ENCODE results near the gene RGS5.
"Not testable (repeated sequence)": the region's sequence is repeated elsewhere in the genome, so short reads cannot be mapped to it uniquely, and the experiment has no call there.

RGS5 gene

DNA sequence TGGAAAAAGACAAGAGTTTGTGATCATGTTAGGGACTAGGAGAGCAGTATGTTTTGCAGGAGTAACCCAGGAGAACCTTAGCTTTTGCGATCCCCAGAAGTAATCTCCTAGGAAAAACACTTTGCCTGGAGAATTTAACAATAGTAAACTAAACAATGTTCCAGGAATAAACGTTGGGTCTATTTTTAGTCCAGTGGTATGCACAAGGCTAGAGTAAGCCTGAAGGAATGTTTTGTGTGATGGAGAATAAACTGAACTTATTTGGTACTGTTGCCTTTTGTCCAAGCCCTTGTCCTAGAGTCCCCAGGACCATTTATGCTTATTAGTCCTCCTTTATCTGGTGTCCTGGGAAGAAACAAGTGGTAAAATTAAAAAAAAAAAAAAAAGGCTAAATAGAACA, 28.7 kb upstream of the RGS5 start:
- in situ Hi-C loops (cut with MboI; ENCODE audit: low pct_unique_long_range_greater_than_20kb, low sequenced_read_pairs, unreplicated experiment), result no loop called here
- no peak for DNase-seq (ENCODE audit: low spot score)
- TF ChIP-seq, protein P1, sequence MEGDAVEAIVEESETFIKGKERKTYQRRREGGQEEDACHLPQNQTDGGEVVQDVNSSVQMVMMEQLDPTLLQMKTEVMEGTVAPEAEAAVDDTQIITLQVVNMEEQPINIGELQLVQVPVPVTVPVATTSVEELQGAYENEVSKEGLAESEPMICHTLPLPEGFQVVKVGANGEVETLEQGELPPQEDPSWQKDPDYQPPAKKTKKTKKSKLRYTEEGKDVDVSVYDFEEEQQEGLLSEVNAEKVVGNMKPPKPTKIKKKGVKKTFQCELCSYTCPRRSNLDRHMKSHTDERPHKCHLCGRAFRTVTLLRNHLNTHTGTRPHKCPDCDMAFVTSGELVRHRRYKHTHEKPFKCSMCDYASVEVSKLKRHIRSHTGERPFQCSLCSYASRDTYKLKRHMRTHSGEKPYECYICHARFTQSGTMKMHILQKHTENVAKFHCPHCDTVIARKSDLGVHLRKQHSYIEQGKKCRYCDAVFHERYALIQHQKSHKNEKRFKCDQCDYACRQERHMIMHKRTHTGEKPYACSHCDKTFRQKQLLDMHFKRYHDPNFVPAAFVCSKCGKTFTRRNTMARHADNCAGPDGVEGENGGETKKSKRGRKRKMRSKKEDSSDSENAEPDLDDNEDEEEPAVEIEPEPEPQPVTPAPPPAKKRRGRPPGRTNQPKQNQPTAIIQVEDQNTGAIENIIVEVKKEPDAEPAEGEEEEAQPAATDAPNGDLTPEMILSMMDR (IDR thresholded peaks at IDR 0.05; ENCODE audit: extremely low read depth, insufficient read depth, missing control alignments), result no peak

GRCh38 chr1:163230827-163231226, 28.1 kb upstream of the RGS5 start:
- no peak for DNase-seq (ENCODE audit: low spot score)
- TF ChIP-seq, protein P1 (IDR thresholded peaks at IDR 0.05; ENCODE audit: extremely low read depth, insufficient read depth, missing control alignments), result no peak
- in situ Hi-C loops (cut with MboI; ENCODE audit: low pct_unique_long_range_greater_than_20kb, low sequenced_read_pairs, unreplicated experiment), result no loop called here

- in situ Hi-C loops (cut with MboI; ENCODE audit: low pct_unique_long_range_greater_than_20kb, low sequenced_read_pairs, unreplicated experiment); DNase-seq (ENCODE audit: low spot score): not testable (repeated sequence)
Observed at GRCh38 chr1:163228271-163228670, 25.6 kb upstream of the RGS5 start.

DNA sequence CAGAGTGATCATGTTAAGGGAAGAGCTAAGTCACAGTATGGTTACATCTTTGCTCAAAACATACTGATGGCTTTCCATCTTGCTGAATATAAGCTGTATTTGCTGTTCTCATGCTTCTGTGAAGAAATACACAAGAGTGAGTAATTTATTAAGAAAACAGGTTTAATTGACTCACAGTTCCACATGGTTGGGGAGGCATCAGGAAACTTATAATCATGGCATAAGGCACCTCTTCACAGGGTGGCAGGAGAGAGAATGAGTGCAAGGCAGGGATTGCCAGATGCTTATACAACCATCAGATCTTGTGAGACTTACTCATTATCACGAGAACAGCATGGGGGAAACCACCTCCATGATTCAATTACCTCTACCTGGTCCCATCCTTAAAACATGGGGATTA, 24.4 kb upstream of the RGS5 start:
- no peak for DNase-seq (ENCODE audit: low spot score)
- TF ChIP-seq, protein P1 (IDR thresholded peaks at IDR 0.05; ENCODE audit: extremely low read depth, insufficient read depth, missing control alignments), result no peak
- in situ Hi-C loops (cut with MboI; ENCODE audit: low pct_unique_long_range_greater_than_20kb, low sequenced_read_pairs, unreplicated experiment), result no loop called here

- DNase-seq (ENCODE audit: low spot score), result no peak
- in situ Hi-C loops (cut with MboI; ENCODE audit: low pct_unique_long_range_greater_than_20kb, low sequenced_read_pairs, unreplicated experiment), result no loop called here
Observed at GRCh38 chr1:163213626-163214025, 10.9 kb upstream of the RGS5 start.

GRCh38 chr1:163211667-163212066, 9.0 kb upstream of the RGS5 start:
- no peak for DNase-seq (ENCODE audit: low spot score)
- TF ChIP-seq, protein P1 (IDR thresholded peaks at IDR 0.05; ENCODE audit: extremely low read depth, insufficient read depth, missing control alignments), result no peak
- in situ Hi-C loops (cut with MboI; ENCODE audit: low pct_unique_long_range_greater_than_20kb, low sequenced_read_pairs, unreplicated experiment), result no loop called here

More at GRCh38 chr1:163213626-163214025, 10.9 kb upstream of the RGS5 start:
- TF ChIP-seq, protein P1 (IDR thresholded peaks at IDR 0.05; ENCODE audit: extremely low read depth, insufficient read depth, missing control alignments), result no peak

DNA sequence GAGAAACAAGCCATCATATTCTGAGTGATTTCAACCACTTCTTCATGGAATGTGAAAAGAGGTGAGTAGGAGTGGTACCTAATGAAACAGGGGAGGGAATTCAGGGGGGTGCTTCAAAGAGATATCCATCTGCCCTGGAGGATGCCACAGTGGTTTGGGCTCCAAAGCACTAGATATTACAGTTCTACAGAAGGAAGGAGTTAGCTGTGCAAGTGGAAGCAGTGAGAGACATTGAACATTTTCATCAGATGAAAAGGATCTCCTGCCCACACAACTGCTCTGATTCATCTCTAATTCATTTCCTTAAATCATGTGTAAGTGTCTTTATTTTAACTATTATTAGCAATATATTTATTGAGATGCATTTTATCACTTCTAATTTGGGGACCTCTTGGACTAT, 2.8 kb upstream of the RGS5 start:
- TF ChIP-seq, protein P1 (IDR thresholded peaks at IDR 0.05; ENCODE audit: extremely low read depth, insufficient read depth, missing control alignments), result no peak
- no peak for DNase-seq (ENCODE audit: low spot score)
- in situ Hi-C loops (cut with MboI; ENCODE audit: low pct_unique_long_range_greater_than_20kb, low sequenced_read_pairs, unreplicated experiment), result no loop called here
